Measurements from ENCODE around the gene OR6S1.

OR6S1 gene

DNA sequence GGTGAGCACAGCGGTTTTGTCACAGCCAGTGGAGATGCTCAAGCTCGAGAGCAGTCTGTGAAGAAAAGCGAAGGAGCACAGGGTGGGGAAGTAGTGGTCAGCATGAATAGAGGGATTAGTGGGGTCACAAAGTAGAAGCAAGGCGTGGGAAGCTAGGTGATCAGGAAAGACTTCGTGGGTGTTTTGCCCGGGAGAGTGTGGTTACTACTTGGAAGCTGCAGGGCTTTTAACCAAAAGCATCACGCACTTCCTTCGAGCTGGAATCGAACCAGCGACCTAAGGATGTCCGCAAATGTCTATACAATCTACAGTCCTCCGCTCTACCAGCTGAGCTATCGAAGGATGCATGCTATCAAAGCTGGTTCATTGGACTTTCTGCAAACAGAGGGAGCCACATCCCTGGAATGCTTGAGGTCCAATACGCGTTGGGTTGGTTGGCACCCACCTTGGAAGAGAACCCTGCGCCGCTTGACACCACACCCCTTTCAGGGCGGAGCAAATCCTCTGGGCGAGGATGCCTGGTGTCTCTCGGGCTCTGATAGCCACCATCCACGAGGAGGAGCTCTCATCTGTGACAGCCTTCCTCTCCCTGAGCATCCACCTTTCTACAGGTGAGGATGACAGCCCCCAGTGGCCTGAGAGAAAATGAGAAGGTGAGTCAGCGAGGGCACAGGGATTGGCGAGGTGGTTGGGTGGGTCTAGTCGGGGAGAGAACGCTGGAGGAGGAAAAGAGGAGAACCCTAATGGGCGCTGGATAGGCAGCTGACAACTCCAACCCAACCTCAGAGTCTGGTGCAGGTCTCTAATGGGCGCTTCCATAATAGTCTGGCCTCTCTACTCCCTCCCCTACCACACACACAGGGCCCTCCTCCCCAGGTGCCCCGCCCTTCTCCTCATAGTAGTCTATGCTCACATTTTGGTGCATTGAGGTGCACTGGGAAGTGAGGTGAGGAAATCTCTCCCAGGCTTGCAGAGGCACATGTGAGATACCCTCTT is 16.0 kb upstream of the OR6S1 start:
- TF ChIP-seq TOX (CRISPR knock-in tag; IDR thresholded peaks at IDR 0.05; ENCODE audit: borderline replicate concordance) (no peak), RARB (CRISPR knock-in tag; IDR thresholded peaks at IDR 0.05) (no peak), ZFP30 (CRISPR knock-in tag; IDR thresholded peaks at IDR 0.05) (no peak), BACH2 (CRISPR knock-in tag; IDR thresholded peaks at IDR 0.05; ENCODE audit: borderline replicate concordance) (no peak), ZNF8 (CRISPR knock-in tag; IDR thresholded peaks at IDR 0.05) (no peak), ISL1 (CRISPR knock-in tag; IDR thresholded peaks at IDR 0.05) (no peak), ESRRG (CRISPR knock-in tag; IDR thresholded peaks at IDR 0.05) (no peak), TSHZ2 (CRISPR knock-in tag; IDR thresholded peaks at IDR 0.05) (no peak), OSR1 (CRISPR knock-in tag; IDR thresholded peaks at IDR 0.05) (no peak), PPARA (CRISPR knock-in tag; IDR thresholded peaks at IDR 0.05; ENCODE audit: borderline replicate concordance) (no peak), ZNF70 (CRISPR knock-in tag; IDR thresholded peaks at IDR 0.05) (no peak), SNAI2 (CRISPR knock-in tag; IDR thresholded peaks at IDR 0.05) (no peak), ZFP3 (CRISPR knock-in tag; IDR thresholded peaks at IDR 0.05) (no peak)
- peak; percentile 56 for ATAC-seq

GRCh38 chr14:20656274-20656673 is 14.8 kb upstream of the OR6S1 start:
- TF ChIP-seq OSR1 (CRISPR knock-in tag; IDR thresholded peaks at IDR 0.05) (no peak), TSHZ2 (CRISPR knock-in tag; IDR thresholded peaks at IDR 0.05) (no peak), ARNTL (CRISPR knock-in tag; IDR thresholded peaks at IDR 0.05; ENCODE audit: borderline replicate concordance, low read depth) (no peak)
- ATAC-seq = no peak

DNA sequence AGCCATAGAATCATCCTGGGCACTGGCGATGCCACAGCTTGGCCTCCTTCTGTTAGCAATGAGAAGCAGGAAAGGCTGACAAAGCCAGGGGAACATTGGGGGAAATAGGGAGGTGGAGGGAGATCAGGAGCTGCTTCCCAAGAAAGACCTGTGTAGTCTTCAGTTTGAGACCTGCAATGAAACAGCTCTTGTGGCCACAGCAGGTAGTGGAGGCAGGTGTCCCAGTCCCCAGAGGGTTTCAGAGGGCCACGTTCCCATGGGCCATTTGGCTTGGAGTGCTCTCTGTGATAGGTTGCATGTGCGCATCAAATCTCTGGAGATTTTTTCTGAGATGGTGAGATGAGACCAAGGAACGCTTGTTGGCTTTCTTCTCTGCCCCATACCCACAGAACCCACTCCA is 14.4 kb upstream of the OR6S1 start:
- TF ChIP-seq ISL1 (CRISPR knock-in tag; IDR thresholded peaks at IDR 0.05) (no peak), ZC3H10 (CRISPR knock-in tag; IDR thresholded peaks at IDR 0.05) (no peak), TSHZ2 (CRISPR knock-in tag; IDR thresholded peaks at IDR 0.05) (no peak), CSDC2 (CRISPR knock-in tag; IDR thresholded peaks at IDR 0.05) (no peak), OSR1 (CRISPR knock-in tag; IDR thresholded peaks at IDR 0.05) (no peak), CREB5 (CRISPR knock-in tag; IDR thresholded peaks at IDR 0.05; ENCODE audit: low read depth) (no peak)

More for the DNA sequence above, 14.4 kb upstream of the OR6S1 start:
- ATAC-seq = no peak
